Amniotic epithelial cell (primary cell): ENCODE data around the gene APOD.
"Not testable (repeated sequence)": the region's sequence is repeated elsewhere in the genome, so short reads cannot be mapped to it uniquely, and the experiment has no call there.

Experiments
- DNase-seq: peaks from one replicate; pipeline ENCODE4 v3.0.0-alpha.2; 2010; ENCODE audit warnings: low read depth

The APOD gene

DNA sequence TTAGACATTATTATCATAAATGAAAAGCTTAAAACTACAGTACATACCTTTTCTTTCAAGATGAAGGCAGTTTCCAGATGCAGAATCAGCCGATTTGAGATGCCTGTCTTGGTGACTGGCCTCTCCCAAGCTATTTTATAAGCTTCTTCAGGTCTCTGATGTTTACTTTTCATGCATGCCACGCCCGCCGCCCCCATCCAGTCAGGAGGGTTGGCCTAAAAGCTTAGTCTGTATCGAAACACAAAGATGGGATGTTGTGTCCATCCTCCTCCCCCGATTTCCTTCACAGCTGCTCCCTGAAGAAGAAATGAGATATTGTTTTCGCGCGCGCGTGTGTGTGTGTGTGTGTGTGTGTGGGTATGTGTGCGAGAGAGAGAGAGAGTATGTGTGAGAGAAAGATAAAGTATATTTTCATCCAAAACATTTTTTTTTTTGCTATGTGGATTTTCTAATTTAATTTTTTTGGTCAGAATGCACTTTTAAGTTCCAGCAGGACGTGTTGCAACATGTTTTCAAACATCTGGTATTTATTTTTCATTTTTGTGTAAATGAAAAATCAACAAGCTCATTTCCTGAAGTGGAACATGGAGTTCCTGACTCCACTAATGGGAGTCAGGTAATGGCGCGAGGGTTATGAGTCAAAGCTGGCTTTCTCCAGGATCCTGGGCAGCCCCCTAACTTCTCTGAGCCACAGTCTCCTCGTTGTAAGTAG lies at the start of gene APOD:
TSS of gene APOD (minus strand) at position 110 of the 712 bp plus-strand sequence. CDS start 4,479 bp downstream, outside the sequence.
- DNase-seq = peak; percentile 26

DNA sequence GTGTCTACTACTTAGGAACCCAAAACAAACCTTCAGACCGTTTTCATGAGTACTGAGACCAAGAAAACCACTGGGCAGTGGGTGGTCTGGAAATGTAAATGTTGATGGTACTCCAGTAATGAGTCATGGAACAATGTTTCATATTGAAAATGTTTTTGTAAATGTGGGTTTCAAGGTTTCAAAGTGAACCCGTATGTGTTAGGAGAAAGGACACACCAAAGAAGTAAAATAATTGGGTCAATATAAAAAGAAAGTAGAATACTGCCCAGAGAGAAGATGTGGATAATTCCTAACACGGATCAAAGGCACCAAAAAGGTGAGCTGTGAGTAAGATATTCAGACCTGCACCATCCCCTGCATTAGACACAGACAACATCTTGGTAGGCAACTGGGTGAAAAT lies 49.6 kb upstream of the APOD start:
- DNase-seq = not testable (repeated sequence)

DNA sequence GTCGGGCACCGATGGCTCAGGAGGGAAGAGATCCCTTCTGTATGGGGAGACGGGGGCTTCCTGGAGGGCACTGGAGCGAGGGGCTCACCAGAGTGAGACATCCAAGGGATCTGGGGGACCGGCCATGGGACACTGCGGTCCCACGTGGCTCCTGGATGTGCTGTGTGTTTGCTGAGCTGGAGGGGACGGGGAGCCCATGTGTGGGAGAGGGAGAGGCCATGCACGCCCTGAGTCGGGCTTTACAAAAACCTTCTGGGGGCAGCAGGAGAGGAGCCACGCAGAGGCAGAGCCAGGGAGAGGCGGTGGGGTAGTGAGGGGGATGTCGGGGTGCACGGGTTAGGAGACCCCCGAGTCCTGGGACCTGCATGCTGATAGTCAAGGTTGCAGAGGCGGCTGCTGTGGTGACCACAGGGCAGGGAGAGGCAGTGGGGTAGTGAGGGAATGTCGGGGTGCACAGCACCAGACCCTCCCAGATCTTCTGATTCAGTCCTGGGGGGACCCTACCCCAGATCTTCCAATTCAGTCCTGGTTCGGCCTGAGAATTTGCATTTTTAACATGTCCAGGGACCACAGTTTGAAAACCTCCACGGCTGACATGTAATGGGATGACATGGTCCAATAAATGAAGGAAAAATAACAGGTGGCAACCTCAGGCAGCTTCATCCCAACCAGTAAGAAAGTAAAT lies 48.9 kb upstream of the APOD start:
- not testable (repeated sequence) for DNase-seq

DNA sequence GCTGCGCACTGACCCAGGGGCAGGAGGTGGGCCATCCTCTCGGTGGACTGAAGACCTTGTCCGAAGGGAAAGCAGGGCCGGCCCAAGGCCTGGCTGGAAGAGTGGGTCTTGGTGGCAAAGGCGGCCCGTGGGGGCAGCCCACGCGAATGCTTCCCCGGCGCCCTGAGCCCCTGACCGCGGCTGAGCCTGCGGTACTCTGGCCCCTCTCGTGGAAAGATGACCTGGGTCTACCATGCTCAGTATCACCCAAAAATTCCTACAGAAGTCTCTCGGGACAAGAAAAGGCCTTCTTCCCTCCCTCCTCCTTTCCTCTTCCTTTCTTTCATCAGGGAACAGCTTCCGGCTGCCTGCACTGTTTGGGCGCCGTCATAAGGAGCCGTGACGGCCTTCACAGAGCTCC lies 48.3 kb upstream of the APOD start:
- not testable (repeated sequence) for DNase-seq

DNA sequence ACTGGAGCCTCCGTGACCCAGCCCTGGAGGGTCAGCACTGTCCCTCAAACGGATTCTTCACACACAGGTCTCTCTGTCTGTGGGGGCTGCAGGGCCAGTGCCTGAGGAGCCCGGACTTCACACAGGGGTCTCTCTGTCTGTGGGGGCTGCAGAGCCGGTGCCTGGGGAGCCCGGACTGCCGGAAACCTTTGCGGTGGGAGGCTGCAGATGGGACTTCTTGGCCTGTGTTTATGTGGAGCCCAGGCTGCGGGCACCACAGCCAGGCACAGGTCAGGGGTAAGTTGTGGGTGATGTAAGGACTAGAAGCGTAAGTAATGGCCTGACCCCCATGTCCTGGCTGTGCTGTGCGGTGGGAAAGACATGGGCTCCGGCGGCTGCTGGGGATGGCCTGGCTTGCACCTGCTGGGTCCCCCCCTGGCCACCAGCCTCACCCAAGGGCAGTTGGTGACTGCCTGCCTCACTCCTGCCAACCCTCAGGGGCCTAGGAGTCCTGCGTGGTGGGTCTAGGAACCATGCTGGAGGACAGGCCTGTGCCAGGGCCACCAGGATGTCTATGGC lies 47.3 kb upstream of the APOD start:
- not testable (repeated sequence) for DNase-seq

DNA sequence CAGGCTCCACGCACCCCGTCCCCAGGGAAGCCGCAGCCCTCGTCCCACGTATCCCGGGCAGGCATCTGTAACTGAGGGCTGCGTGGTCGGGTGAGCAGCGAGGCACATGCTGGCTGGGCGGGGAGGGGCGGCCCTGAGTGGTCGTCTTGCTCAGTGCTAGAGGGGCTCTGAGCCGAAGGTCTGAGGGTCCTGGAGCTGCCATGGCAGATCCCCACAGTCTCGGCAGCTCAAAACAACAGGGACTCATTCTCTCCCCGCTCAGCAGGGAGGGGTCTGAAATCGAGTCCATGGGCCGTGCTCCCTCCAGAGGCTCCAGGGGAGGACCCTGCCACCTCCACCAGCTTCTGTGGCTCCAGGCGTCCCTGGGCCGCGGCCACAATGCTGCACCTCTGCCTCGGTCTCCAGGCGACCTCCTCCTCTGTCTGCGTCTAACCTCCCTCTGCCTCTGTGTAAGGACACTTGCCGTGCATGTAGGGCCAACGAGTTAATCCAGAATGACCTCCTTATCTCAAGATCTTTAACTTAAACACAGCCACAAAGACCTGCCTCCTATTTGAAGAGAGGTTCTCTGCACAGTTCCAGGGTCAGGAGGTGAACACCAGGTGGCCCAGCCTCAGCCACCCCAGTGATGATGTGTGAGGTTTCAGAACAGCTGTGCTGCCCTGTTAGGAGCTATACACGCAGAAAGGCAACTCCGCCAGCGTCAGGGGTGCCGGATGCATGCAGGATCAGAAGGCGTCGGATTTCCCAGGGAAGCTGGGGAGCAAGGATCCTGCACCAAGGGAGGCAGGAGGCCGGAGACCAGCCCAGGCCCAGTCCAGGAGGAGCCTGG lies 46.6 kb upstream of the APOD start:
- DNase-seq = not testable (repeated sequence)

DNA sequence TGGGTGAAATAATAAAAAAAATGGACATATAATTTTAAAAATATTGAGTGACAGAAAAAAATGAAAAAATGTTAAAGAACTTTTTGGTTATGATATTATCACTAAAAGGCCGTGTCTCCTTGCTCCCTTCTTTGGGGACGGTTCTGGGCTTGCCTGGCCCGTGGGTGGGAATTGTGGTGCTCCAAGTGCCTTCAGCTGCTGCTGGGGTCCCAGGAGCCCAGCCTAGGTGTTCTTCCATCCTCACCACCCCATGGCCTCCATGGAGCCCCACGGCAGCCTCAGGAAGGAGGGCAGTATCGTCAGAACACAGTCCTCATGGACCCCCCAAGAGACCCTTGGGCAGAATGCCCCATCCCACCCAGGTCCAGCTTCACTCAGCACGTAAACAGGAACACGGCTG lies 45.9 kb upstream of the APOD start:
- DNase-seq = not testable (repeated sequence)

DNA sequence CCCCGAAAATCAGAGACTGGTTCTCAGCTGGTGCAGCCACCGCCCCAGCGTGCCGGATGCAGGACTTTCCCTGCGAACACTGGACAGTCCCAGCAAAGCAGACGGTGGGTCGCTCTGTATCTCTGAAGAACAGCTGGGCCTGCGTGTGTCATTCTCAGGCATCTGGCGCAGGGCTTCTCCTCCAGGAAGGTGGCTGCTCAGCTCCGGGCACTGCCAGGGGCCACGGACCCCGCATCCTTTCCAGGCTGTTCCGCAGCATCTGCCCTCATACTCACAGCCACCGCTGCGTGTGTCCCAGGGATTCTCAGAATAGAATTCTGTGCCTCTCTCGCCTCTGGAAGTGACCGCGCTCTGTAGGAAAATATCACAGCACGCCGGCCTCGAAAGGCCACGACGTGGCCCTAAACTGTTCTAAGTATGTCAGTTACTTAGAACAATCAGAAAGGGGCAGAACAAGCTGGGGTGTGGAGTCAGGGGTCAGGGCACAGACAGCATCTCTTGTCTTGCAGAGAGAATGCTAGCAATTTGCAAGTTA lies 44.7 kb upstream of the APOD start:
- not testable (repeated sequence) for DNase-seq

DNA sequence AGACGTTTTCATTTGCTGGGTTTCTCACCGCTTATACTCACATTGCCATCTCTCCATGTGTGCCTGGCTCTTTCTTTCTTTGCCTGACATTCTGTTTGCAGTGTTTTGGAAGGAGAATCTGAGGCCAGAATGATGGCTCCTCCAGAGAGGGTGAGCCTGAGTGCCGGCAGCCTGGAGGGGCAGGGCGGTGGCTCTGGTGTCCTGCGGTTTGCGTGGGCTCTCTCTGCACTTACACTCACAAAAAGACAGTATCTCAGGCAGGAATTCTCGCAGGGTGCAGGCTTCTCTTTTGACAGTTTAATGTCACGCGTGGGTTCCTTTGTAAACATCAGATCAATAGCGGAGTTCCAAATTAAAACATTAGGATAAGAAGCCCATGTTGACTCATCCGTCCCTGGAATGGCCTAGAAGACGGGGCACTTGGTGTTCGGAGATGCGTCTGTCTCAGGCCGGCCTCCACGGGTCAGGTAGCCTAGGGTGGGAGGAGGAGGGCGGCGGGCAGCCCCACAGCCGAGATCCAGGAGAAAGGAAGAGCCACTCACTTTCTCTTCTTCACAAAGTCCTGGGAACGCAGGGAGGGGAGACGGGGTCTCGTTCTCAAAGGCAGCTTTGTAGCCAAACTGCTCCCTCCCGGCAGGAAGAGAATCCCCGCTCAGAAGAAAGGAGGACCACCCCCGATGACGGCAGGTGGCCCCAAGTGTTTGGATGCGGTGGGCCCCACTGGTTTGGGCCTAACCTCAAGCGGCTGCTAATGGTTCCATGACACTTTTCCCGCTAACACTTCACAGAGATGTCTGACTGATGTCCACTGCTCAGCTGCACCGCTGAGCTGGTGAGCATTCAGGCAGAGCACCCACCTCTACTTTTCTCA lies 44.0 kb upstream of the APOD start:
- DNase-seq = not testable (repeated sequence)

DNA sequence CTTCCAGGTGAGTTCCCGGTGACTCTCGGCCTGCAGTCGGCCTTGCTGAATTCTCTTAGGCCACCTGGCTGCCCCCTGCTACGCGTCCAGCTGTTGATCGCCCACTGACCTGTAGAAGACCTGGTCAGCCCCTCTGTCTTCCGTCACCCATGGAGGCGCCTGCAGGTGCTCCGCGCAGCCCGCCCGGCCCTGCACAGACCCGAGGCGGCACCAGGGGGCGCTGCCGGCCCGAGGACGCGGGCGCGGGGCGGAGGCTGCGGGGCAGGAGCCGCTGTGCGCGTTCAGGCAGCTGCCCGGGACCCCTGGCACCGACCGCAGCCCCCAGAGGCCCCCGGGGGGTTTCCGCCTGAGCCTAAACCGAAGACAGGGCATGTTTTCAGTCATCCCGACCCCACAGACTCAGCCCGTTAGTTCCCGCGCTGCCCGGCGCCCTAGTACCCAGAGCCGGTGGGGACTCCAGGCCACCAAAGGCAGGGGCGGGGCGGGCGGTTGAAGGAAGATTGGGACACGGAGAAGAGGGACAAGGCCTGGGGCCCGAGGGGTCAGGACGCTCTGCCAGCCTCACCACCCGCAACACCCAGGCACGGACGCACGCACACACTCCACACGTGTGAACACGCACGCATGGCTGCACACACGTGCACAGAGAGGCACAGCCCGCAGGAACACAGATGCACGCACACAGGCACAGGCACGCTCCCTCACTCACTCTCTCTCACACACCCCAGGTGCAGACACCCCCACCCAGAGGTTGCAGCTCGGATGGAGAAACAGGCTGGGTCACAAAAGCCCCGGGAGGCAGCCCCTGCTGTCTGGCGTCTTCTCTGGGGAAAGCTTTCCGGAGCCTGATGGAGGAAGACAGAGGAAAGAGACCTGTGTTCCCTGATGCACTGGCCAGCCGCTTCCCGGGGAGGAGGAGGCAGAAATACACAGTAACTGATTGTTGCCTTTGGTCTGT lies 41.1 kb upstream of the APOD start:
- DNase-seq = not testable (repeated sequence)

DNA sequence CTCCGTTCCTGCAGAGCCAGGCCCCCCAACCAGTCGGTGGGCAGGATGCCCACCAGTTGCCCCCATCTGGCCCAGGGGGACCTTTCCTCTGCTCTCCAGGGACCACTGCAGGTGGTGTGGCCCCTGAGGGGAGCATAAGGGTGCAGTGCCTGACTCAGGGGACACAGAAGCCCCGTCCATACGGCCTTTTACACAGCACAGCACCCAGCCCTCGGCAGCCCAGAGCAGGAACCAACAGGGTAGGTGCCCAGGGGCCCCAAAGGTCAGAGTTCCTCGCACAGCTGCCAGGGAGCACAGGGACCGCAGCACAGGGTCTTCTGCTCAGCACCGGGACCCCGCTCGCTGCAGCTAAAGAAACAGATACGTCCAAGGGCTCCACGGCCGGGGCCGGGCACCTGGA lies 40.4 kb upstream of the APOD start:
- not testable (repeated sequence) for DNase-seq

DNA sequence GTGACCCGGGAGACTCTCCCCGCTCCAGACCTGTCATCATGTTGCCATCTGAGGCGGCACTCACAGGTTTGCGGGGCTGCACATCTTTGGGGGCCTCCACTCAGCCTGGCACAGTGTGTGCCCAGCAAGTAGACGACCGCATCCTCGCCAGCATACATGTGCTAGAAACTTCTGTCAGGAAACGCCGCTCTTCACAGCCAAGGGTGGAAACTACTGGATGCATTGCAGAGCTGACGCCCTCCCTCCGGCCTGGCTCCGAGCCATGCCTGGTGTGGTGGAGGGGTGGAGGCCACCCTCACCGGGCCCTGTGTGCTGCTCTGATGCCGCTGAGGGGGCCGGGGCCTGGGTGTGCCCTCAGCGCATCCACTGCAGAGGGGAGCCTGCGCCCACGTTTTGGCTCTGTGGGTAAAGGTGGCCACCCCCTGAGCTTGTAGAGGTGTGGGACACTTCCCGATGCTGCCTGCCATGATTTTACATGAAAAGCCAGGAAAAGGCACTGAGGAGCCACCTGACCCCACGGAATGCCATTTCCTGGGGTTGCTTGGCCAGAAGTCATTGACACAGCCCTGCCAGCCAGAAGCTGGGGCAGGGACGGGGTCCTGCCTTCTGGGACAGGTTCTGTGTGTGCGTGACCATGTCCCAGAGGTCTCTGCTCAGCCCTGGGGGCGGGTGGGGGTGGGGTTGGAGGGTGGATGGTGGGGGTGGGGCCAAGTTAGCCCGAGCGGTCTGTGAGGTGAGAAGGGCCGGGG lies 39.7 kb upstream of the APOD start:
- not testable (repeated sequence) for DNase-seq

DNA sequence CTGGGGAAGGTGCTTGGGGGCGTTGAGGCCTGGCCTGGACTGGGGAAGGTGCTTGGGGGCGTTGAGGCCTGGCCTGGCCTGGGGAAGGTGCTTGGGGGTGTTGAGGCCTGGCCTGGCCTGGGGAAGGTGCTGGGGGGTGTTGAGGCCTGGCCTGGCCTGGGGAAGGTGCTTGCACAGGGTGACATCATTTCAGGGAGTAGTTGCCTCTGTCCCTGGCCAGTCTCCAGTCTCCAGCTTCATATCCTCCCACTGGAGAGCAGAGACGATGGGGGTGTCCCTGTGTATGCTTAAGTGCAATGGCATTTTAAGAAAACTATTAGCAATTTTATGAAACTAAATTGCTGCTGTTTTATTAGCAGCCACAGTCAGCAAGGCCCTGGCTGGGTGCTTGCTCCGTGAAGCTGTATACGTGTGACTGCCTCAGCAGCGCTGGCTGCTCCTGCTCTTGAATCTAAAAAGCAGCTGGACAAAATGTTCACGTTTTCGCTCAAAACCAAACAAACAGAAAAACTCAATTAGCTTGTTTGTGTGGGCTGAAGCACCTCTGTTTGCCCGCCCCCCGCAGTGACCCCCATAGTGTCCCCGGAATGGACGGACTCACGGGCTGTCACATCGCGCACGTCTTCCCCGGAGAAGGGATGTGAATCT lies 38.9 kb upstream of the APOD start:
- DNase-seq = not testable (repeated sequence)

DNA sequence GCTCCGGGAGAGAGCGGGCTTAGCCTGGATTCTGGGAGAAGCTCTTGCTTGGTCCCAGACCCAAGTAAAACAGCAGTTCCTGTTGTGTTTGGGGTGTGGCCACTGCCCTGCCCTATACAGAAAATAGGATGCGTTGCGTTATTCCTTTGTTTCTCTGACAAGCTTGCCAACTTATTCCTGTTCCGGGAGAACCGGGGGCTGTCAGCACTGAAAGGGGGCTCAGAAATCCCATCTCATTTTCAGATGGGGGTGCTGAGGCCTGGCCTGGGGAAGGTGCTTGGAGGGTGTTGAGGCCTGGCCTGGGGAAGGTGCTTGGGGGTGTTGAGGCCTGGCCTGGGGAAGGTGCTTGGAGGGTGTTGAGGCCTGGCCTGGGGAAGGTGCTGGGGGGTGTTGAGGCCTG lies 38.3 kb upstream of the APOD start:
- not testable (repeated sequence) for DNase-seq

DNA sequence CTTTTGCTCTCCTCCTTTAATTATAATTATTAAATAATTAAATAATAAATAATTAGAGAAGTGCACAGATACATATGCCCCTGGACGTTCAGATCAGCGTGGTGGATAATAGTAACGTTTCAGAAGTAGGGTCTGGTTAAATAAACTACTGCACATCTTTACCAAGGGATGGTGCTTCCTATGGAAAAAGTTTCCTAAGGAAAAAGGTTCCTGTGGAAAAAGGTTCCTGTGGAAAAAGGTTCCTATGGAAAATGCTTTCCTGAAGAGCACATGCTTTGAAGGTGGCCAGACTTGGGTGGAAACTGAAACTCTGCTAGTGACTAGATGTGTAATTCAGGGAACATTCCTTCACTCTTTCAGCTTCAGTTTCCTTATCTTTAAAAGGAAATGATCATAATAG lies 37.4 kb upstream of the APOD start:
- DNase-seq = not testable (repeated sequence)

DNA sequence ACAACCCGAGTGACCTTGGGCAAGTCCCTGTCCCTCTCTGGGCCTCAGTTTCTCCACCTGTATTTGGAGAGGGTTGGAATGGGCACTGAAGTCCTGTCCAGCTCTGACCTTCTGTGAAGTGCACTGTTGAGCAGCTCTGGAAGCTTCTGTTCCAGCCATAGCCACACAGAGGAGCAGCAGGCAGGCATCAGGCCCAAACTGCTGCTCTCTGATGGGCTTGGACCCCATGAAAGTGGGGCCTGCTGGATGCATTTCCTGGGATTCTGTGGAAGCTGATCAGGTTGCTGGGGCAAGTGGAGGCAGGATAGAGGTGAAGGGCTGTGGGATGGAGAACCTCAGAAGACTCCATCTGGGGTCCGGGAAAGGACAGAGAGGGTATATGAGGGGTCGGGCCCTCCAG lies 36.7 kb upstream of the APOD start:
- not testable (repeated sequence) for DNase-seq

DNA sequence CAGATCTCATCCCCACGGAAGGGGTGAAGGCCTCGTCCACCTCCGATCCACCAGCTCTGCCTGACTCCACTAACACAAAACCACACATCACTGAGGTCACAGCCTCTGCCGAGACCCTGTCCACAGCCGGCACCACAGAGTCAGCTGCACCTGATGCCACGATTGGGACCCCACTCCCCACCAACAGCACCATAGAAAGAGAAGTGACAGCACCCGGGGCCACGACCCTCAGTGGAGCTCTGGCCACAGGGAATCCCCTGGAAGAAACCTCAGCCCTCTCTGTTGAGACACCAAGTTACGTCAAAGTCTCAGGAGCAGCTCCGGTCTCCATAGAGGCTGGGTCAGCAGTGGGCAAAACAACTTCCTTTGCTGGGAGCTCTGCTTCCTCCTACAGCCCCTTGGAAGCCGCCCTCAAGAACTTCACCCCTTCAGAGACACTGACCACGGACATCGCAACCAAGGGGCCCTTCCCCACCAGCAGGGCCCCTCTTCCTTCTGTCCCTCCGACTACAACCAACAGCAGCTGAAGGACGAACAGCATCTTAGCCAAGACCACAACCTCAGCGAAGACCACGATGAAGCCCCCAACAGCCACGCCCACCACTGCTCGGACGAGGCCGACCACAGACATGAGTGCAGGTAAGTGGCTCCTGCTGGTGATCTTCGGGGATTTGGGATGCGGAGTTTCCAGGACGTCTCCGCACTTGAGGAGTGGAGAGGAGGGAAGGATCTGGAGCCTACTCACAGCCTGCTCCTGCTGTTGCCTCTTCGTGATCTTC lies 36.0 kb upstream of the APOD start:
- not testable (repeated sequence) for DNase-seq
